Measurements from ENCODE around the gene BMPR2.
"Not testable (repeated sequence)": the region's sequence is repeated elsewhere in the genome, so short reads cannot be mapped to it uniquely, and the experiment has no call there.

BMPR2 gene

GRCh38 chr2:202452744-202453143 is 76.6 kb downstream of the BMPR2 start:
- DNase-seq (ENCODE audit: low spot score), result no peak

DNA sequence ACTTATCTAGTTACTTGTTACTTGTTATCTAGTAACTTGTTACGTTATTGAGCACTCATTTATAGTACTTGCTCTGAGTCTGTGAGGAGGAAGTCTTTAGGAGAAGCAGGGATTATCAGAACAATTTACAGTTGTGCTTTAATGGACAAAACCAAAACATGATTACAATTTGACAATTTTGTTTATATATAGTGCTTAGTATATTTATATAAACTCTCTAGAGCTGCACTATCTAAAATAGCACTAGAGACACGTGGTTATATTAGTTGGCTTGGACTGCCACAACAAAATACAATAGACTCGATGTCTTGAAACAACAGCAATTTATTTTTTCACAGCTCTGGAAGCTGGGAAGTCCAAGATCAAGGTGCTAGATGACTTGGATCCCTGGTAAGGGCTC is 78.4 kb downstream of the BMPR2 start:
- DNase-seq (ENCODE audit: low spot score), result no peak

DNA sequence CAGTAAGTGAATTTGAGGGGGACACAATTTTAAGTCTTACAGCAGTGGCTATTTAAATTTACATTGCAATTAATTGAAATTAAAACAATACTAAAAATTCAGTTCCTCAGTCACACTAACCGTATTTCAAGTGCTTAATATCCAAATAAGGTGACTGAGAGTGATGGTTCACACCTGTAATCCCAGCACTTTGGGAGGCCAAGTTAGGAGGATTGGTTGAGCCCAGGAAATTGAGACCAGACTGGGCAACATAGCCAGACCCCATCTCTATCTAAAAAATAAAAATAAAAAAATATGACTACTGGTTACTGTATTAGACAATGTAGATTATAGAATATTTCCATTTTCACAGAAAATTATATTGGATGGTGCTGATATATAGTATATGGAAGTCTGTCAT is 79.0 kb downstream of the BMPR2 start:
- DNase-seq (ENCODE audit: low spot score), result no peak

DNA sequence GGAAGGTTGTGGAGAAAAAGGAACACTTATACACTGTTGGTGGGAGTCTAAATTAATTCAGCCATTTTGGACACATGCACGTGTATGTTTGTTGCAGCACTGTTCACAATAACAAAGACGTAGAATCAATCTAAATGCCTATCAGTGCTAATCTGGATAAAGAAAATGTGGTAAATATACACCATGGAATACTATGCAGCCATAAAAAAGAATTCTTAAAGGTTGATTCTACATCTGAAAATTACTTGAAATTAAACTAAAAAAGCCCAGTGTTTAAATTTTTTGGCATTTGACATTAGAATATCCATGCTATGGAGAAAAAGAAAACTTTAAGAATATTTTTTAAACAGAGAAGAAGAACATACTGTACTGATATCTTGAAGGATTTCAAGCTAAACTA is 84.0 kb downstream of the BMPR2 start:
- no peak for DNase-seq (ENCODE audit: low spot score)

DNA sequence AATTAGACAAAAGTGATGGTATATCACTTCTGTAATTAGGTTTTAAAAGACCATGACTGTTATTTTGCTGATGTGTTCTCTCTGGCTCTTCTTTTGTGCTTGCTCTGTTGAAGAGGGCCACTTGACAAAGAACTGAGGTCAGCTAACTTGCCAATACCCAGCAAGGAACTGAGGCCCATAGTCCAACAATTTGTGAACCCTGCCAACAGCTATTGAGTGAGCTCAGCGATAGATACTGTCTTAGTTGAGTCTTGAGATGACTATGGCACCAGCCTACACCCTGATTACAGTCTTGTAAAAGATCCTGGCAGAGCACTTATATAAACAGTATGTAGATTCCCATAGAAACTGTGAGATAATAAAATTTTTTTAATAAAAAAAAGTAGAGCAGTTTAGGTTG is 103.0 kb downstream of the BMPR2 start:
- no peak for DNase-seq (ENCODE audit: low spot score)

GRCh38 chr2:202479610-202480009 is 103.5 kb downstream of the BMPR2 start:
- DNase-seq (ENCODE audit: low spot score), result no peak

- DNase-seq (ENCODE audit: low spot score), result peak; percentile 27
Measured at GRCh38 chr2:202486351-202486750, 110.2 kb downstream of the BMPR2 start.

GRCh38 chr2:202488671-202489070 is 112.5 kb downstream of the BMPR2 start:
- DNase-seq (ENCODE audit: low spot score), result no peak

GRCh38 chr2:202490479-202490878 is 114.4 kb downstream of the BMPR2 start:
- DNase-seq (ENCODE audit: low spot score), result no peak

GRCh38 chr2:202491514-202491913 is 115.4 kb downstream of the BMPR2 start:
- DNase-seq (ENCODE audit: low spot score), result no peak

- DNase-seq (ENCODE audit: low spot score), result no peak
Measured at GRCh38 chr2:202494300-202495229, 118.4 kb downstream of the BMPR2 start.

DNA sequence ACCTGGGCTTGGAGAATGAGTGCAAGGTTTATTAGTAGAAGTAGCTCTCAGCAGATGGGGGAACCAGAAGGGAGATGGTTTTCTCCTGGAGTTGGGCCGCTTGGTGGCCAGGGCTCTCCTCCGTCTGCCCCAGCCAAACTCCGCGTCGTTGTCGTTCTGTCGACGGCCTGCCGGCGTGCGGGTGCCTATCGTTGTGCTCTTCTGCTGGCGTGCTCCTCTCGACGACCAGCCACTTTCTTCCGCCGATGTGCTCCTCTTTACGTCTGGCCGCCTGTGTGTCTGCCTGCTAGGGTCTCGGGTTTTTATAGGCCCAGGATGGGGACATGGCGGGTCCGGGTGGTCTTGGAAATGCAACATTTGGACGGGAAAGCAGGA is 119.1 kb downstream of the BMPR2 start:
- no peak for DNase-seq (ENCODE audit: low spot score)

DNA sequence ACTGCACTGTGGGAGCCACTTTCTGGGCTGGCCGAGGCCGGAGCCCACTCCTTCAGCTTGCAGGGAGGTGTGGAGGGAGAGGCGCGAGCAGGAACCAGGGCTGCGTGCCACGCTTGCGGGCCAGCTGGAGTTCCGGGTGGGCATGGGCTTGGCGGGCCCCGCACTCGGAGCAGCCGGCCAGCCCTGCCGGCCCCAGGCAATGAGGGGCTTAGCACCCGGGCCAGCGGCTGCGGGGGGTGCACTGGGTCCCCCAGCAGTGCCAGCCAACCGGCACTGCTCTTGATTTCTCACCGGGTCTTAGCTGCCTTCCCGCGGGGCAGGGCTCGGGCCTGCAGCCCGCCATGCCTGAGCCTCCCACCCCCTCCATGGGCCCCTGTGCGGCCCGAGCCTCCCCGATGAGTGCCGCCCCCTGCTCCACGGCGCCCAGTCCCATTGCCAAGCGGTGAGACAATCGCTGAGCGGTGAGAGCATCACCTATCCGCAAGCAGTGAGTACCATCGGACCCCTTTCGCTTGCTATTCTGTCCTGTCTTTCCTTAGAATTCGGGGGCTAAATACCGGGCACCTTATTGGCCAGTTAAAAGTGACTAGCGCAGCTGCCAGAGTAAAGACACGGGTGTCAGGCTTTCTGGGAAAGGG is 120.8 kb downstream of the BMPR2 start:
- DNase-seq (ENCODE audit: low spot score), result not testable (repeated sequence)

- not testable (repeated sequence) for DNase-seq (ENCODE audit: low spot score)
Measured at GRCh38 chr2:202497473-202497866, 121.3 kb downstream of the BMPR2 start.

GRCh38 chr2:202499841-202500240 is 123.7 kb downstream of the BMPR2 start:
- not testable (repeated sequence) for DNase-seq (ENCODE audit: low spot score)

GRCh38 chr2:202503276-202503675 is 127.1 kb downstream of the BMPR2 start:
- DNase-seq (ENCODE audit: low spot score), result not testable (repeated sequence)

DNA sequence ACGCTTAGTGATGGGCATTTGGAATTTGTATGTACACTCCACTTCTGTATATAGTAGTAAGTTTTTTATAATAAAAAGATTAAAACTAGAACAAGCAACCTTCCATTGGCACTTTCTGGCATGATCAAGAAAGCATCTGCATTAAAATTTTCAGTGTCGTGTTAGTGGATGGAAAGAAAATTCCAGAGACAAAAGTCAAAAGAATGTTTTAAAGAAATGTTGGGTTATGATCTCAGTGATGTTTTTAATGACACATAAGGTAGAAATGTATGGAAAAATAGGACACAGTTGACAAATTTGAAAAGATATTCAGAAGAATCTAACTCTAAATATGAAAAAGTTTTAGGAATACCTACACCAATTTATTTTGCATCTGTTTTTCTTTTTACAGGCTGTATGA is 132.6 kb downstream of the BMPR2 start:
- no peak for DNase-seq (ENCODE audit: low spot score)

DNA sequence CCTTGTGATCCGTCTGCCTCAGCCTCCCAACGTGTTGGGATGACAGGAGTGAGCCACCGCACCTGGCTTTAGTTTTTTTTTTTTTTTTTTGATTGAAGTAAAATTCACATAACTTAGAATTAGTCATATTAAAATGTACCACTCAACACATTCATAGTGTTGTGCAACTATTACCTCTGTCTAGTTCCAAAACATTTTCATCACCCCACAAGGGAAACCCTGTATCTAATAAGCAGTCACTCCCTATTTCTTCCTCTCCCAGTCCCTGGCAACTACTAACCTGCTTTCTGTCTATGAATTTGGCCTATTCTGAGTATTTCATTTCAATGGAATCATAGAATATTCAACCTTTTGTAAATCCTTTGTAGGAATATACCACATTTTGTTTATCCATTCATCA is 134.8 kb downstream of the BMPR2 start:
- no peak for DNase-seq (ENCODE audit: low spot score)

DNA sequence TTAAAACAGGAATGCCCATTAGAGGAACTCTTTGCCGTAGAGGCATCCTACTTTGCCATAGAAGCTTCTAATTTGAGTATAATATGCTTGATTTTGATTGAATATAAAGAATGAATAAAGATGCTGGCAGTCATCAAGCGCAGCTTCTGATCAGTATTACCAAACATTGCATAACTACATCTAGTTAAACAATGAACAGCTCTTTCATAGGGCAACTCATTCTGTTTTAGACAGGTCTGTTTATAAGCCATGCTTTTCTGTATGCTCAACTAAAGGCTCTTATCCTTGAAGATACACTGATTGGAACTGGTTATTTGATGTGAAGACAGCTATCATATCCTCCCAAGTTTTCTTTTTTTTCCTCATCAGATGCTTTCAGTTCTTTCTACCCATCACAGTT is 136.0 kb downstream of the BMPR2 start:
- no peak for DNase-seq (ENCODE audit: low spot score)

DNA sequence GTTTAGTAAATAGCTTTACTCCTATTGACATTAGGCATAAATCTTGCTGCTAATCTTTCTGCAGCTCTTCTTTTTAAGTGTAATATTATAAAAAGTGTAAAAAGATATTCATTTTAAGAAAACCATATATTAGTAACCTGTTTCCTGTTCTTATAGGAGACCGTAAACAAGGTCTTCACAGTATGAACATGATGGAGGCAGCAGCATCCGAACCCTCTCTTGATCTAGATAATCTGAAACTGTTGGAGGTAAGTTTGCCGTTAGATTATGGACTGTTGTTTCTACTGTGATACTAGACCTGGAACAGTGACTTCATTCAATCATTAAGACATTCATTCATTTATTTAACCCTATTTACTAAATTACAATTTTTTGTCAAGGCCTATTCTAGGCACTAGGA is 138.6 kb downstream of the BMPR2 start:
- DNase-seq (ENCODE audit: low spot score), result no peak

- DNase-seq (ENCODE audit: low spot score), result no peak
Measured at GRCh38 chr2:202519453-202519852, 143.3 kb downstream of the BMPR2 start.

DNA sequence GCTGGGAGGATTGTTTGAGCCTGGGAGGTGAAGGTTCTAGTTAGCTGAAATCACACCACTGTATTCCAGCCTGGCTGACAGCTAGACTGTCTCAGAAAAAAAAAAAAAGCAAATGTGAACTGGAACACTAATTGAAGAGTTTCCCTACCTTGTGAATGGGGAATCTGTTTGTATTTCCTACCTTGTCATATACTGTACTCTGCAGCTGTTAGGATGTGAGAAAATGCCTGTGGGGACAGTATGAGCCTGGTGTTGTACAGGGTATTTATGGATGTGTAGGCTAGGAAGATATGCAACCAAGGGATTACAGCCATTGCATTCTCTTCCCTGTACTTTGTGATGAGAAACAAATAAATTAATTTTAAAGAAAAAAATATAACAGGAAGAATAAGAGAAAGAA is 145.3 kb downstream of the BMPR2 start:
- DNase-seq (ENCODE audit: low spot score), result no peak

GRCh38 chr2:202529389-202529788 is 153.3 kb downstream of the BMPR2 start:
- DNase-seq (ENCODE audit: low spot score), result no peak

GRCh38 chr2:202530038-202530437 is 153.9 kb downstream of the BMPR2 start:
- DNase-seq (ENCODE audit: low spot score), result no peak
